ENCODE data around the gene PLXNA4. TPM values are rescaled to one million over a fixed set of nuclear protein-coding genes. Genes with fewer than 3 reads are reported as not detected.

Gene PLXNA4
- total and polyA plus RNA-seq, 2 donors from 2014 or later, result 0.17 to 3.5 TPM

DNA sequence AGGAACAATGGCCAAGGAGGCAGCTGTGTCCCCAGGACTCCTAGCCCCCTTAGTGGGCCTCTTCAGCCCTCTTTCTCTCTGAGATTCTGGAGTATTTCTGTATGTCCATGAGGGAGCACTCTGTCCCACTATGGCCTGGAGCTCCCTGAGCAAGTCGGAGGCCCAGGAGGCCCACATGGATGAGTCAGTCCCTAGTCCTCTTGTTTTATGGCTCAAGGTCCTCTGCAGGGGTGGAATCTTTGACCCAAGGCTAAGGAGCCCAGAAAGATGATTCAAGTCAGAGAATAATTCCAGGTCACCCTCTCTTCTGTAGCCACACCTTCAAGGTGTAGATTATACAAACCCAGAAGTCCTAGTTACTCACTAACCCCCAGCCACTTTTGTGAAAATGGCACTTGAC, 125.6 kb downstream of the PLXNA4 start:
- intact Hi-C loops (cut with DNase I), result no loop called here
- no peak overlapping the region for H3K9ac ChIP-seq (ENCODE audit: low read length in 3 of 3)
- no peaks in the 10 kb centered on the region for H3K27me3 ChIP-seq (ENCODE audit: control insufficient read depth, insufficient read depth, low read length)
- DNase-seq (no peak), FAIRE-seq (no peak)
- no peaks in the 10 kb centered on the region for H3K9me3 ChIP-seq (ENCODE audit: control insufficient read depth in 2 of 3, insufficient read depth in 1 of 3, low read length in 3 of 3)
- H3K4me3 ChIP-seq (ENCODE audit: low read length in 3 of 3), result no peak overlapping the region
- no peaks in the 10 kb centered on the region for H3K4me1 ChIP-seq (ENCODE audit: control insufficient read depth in 2 of 3, insufficient read depth in 2 of 3, low read depth in 1 of 3, low read length in 3 of 3)
- no peak overlapping the region for H3K27ac ChIP-seq (ENCODE audit: low read depth in 2 of 2, low read length in 2 of 2)
- no peaks in the 10 kb centered on the region for H3K36me3 ChIP-seq (ENCODE audit: control insufficient read depth in 2 of 3, insufficient read depth in 3 of 3, low read length in 3 of 3)
- TF ChIP-seq, protein P1, sequence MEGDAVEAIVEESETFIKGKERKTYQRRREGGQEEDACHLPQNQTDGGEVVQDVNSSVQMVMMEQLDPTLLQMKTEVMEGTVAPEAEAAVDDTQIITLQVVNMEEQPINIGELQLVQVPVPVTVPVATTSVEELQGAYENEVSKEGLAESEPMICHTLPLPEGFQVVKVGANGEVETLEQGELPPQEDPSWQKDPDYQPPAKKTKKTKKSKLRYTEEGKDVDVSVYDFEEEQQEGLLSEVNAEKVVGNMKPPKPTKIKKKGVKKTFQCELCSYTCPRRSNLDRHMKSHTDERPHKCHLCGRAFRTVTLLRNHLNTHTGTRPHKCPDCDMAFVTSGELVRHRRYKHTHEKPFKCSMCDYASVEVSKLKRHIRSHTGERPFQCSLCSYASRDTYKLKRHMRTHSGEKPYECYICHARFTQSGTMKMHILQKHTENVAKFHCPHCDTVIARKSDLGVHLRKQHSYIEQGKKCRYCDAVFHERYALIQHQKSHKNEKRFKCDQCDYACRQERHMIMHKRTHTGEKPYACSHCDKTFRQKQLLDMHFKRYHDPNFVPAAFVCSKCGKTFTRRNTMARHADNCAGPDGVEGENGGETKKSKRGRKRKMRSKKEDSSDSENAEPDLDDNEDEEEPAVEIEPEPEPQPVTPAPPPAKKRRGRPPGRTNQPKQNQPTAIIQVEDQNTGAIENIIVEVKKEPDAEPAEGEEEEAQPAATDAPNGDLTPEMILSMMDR (IDR thresholded peaks at IDR 0.05; ENCODE audit: borderline replicate concordance, extremely low read depth, insufficient read depth), result no peak

DNA sequence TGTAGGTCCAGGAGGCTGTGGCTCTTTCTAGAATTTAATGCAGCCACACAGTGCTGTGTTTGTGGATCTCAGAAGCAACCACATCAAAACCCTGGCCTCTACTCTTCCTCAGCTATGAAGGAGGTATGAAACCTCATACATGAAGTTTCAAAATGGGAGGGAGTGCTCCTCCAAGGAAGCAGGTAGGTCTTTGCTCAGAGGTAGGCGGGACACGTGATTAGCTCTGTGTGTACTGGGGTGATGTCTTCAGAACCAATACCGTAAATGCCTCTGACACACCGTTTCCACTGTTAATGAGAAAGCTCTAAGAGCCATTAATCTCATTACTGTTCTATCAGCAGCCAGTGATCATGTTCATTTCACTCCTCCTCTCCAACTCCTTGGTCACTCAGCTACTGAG, 126.1 kb downstream of the PLXNA4 start:
- DNase-seq, result no peak

DNA sequence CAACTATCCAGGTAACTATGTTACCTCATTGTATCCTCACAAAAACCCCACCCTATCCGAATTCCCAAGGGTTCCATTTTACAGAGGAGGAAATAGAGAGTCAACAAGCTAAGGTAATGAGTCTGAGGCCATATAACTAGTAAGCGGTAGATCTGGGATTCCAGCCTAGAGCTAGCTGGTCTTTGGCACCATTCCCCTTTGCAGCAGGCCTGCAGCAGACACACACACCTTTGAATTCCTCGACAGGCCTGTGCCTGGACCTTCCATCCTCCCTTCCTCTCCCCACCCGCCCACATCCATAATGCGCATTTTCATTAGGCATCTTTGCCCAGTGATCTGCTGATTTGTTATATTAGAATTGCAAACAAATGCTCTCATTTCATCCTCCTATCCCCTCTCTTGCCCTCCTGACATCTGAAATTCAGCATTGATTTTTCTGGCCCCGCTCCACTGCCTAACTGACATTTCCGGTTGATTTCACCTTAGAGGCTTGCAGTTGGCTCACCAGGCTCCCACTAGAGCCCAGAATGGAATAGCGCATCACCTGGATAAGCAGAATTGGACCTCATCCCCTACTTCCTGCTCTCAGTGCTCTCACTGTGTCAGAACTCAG, 129.5 kb downstream of the PLXNA4 start:
- Histone ChIP-seq H3K9me3 (ENCODE audit: control insufficient read depth in 2 of 3, insufficient read depth in 1 of 3, low read length in 3 of 3) (no peaks in the 10 kb centered on the region), H3K4me3 (ENCODE audit: low read length in 3 of 3) (no peak overlapping the region), H3K27me3 (ENCODE audit: control insufficient read depth, insufficient read depth, low read length) (no peaks in the 10 kb centered on the region), H3K9ac (ENCODE audit: low read length in 3 of 3) (no peak overlapping the region), H3K36me3 (ENCODE audit: control insufficient read depth in 2 of 3, insufficient read depth in 3 of 3, low read length in 3 of 3) (no peaks in the 10 kb centered on the region), H3K27ac (ENCODE audit: low read depth in 2 of 2, low read length in 2 of 2) (no peak overlapping the region), H3K4me1 (ENCODE audit: control insufficient read depth in 2 of 3, insufficient read depth in 2 of 3, low read depth in 1 of 3, low read length in 3 of 3) (peaks cover 0 to 3% (median 0%) of the 10 kb centered on the region in 3 donors)
- no peak for FAIRE-seq
- no peak for DNase-seq
- TF ChIP-seq, protein P1 (IDR thresholded peaks at IDR 0.05; ENCODE audit: borderline replicate concordance, extremely low read depth, insufficient read depth), result no peak
- intact Hi-C loops (cut with DNase I), result no loop called here

More for the DNA sequence above, 126.1 kb downstream of the PLXNA4 start:
- H3K27me3 ChIP-seq (ENCODE audit: control insufficient read depth, insufficient read depth, low read length), result no peaks in the 10 kb centered on the region
- intact Hi-C loops (cut with DNase I), result no loop called here
- FAIRE-seq, result no peak
- H3K9ac ChIP-seq (ENCODE audit: low read length in 3 of 3), result no peak overlapping the region
- TF ChIP-seq, protein P1 (IDR thresholded peaks at IDR 0.05; ENCODE audit: borderline replicate concordance, extremely low read depth, insufficient read depth), result no peak
- H3K36me3 ChIP-seq (ENCODE audit: control insufficient read depth in 2 of 3, insufficient read depth in 3 of 3, low read length in 3 of 3), result no peaks in the 10 kb centered on the region
- H3K4me3 ChIP-seq (ENCODE audit: low read length in 3 of 3), result no peak overlapping the region
- H3K27ac ChIP-seq (ENCODE audit: low read depth in 2 of 2, low read length in 2 of 2), result no peak overlapping the region
- H3K4me1 ChIP-seq (ENCODE audit: control insufficient read depth in 2 of 3, insufficient read depth in 2 of 3, low read depth in 1 of 3, low read length in 3 of 3), result no peaks in the 10 kb centered on the region
- H3K9me3 ChIP-seq (ENCODE audit: control insufficient read depth in 2 of 3, insufficient read depth in 1 of 3, low read length in 3 of 3), result no peaks in the 10 kb centered on the region

DNA sequence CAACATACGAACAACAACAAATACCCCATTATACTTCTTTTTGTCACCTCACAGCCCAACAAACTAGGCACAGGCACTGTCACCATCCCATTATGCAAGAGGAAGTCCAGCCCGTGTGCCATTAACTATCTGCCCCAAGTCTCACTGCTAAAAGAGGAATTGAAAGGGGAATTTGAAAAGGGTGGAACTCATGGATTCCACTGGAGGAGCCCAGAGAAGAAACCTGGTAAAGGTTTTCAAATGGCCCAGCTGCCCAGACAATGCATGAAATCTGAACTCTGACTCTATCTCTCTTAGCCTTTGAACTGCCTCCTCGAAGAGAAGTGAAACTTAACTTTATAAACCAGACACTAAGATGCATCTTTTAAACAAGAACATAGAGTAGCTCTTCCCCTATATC, 130.0 kb downstream of the PLXNA4 start:
- DNase-seq, result no peak
- H3K27me3 ChIP-seq (ENCODE audit: control insufficient read depth, insufficient read depth, low read length), result no peaks in the 10 kb centered on the region
- TF ChIP-seq, protein P1 (IDR thresholded peaks at IDR 0.05; ENCODE audit: borderline replicate concordance, extremely low read depth, insufficient read depth), result no peak
- H3K9ac ChIP-seq (ENCODE audit: low read length in 3 of 3), result no peak overlapping the region
- no peaks in the 10 kb centered on the region for H3K9me3 ChIP-seq (ENCODE audit: control insufficient read depth in 2 of 3, insufficient read depth in 1 of 3, low read length in 3 of 3)
- H3K36me3 ChIP-seq (ENCODE audit: control insufficient read depth in 2 of 3, insufficient read depth in 3 of 3, low read length in 3 of 3), result no peaks in the 10 kb centered on the region
- intact Hi-C loops (cut with DNase I), result no loop called here
- H3K4me3 ChIP-seq (ENCODE audit: low read length in 3 of 3), result no peak overlapping the region
- no peak overlapping the region for H3K27ac ChIP-seq (ENCODE audit: low read depth in 2 of 2, low read length in 2 of 2)
- FAIRE-seq, result no peak
- H3K4me1 ChIP-seq (ENCODE audit: control insufficient read depth in 2 of 3, insufficient read depth in 2 of 3, low read depth in 1 of 3, low read length in 3 of 3), result peaks cover 0 to 4% (median 0%) of the 10 kb centered on the region in 3 donors
